Stimulated activated CD8-positive, alpha-beta memory T cell treated with anti-CD3 and anti-CD28 coated beads, Interleukin-7, amount 100 ng/mL, for 48 hours (primary cell): ENCODE results near the gene NT5DC3.

ENCODE experiments used
- DNase-seq, 2 donors: peaks; one replicate each; pipeline ENCODE4 v3.0.0-alpha.2; 2020; ENCODE audit warnings: low read depth in 1 of 2; ENCODE audit errors: extremely low read depth in 1 of 2

NT5DC3 gene

GRCh38 chr12:103833095-103833775, 7.8 kb downstream of the NT5DC3 start:
- no peak for DNase-seq

DNA sequence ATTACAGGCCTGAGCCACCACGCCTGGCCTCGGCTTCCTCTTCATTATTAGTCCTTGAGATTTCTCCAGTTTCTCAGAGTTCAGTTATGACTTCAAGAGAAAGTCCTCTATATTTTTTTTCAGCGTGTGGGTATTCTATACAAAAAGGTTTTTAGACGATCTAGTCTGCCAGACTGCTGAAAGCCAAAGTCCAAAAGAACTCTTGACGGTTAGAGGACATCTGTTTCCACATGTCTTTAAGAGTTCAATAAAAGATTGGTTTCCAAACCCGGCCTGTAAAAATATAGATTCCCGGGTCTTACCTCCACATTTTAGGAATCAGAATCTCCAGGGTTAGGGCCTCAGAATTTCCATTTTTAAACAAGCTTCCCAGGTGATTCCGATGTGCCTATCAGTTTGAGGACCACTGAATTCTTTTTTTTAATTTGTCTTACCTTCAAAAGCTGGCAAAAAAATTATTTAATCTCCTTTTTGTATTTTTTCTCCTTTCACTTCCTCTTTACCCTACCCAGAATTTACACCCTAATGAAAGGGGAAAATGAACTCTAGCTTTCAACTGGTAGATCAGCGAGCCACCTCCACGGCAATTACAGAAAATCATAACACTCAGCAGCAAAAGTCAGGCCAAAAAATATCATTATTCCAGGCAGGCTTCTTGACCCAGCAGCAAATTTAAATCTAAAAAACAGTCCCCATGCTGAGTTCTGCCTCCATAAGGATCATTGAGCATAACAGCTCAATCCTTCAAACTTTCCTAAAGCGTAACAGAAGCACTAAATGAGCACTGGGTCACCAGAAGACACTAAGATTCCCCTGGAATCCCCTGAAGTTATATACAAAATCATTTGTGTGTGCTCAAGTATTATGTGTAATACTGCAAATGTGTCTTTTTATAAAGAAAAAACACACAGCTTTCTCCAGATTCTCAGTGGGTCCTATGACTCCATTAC, 8.7 kb downstream of the NT5DC3 start:
- DNase-seq, result no peak

DNA sequence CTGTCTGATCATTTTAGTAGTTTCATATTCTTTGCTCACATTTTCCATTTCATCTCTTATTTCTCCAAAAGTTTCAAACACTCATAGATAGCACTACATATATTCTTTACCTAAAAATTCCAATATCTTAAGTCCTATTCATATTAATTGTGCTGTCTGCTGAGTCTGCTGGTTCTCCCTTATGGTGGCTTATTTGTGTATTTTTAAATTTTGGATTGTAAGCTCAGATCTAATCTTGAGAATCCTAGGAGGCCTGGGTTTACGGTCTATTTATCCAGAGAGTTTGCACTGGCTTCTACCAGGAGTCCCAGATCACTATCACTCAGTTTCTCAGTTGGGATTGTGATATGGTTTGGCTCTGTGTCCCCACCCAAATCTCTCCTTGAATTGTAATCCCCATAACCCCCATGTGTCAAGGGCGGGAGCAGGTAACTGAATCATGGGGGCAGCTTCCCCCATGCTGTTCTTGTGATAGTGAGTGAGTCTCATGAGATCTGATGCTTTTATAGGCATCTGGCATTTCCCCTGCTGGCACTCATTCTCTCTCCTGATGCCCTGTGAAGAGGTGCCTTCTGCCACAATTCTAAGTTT, 10.2 kb downstream of the NT5DC3 start:
- DNase-seq, result no peak

GRCh38 chr12:103830025-103830725, 10.9 kb downstream of the NT5DC3 start:
- DNase-seq, result no peak

- DNase-seq, result no peak
These were observed 11.9 kb downstream of the NT5DC3 start for GRCh38 chr12:103829092-103829491.

GRCh38 chr12:103827911-103828391, 13.1 kb downstream of the NT5DC3 start:
- no peak for DNase-seq

- no peak for DNase-seq
These were observed 16.2 kb downstream of the NT5DC3 start for GRCh38 chr12:103824845-103825244.

DNA sequence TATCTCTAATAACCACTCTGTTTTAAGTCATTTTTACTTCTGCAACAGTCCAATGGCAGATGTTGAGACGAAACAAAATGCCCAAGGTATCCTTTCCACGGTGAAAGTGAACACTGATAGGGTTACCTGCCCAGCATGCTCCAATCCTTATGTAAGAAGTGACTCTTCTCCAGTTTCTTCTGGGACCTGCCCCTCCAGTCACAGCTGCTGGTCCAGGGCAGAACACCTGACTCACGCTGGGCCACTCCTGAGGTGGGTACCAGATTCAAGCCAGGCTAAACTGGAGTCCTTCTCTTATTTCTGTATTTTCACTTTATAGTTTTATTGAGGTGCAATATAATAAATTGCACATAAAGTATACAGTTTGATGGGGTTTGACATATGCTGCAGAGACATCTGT, 16.7 kb downstream of the NT5DC3 start:
- no peak for DNase-seq

GRCh38 chr12:103823871-103824270, 17.2 kb downstream of the NT5DC3 start:
- no peak for DNase-seq

DNA sequence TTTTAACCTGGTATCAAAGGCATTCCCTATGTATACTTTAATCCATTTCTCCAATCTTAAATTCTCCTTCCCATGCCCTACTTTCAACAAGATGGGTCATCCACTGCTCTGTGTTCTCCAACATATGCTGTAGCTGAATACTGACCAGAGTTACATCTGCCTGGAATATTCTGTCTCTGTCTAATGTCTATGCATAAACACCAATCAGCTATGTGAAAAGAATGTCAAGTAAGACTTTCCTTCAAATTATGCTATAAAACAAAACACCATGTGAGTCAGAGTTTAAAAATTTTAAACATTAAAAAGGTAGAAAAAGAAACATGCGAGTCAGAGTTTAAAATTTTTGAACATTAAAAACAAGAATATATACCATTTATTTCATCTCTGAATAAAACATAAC, 19.3 kb downstream of the NT5DC3 start:
- DNase-seq, result no peak

GRCh38 chr12:103820881-103821489, 20.0 kb downstream of the NT5DC3 start:
- DNase-seq, result no peak

GRCh38 chr12:103820361-103820760, 20.7 kb downstream of the NT5DC3 start:
- DNase-seq, result no peak

DNA sequence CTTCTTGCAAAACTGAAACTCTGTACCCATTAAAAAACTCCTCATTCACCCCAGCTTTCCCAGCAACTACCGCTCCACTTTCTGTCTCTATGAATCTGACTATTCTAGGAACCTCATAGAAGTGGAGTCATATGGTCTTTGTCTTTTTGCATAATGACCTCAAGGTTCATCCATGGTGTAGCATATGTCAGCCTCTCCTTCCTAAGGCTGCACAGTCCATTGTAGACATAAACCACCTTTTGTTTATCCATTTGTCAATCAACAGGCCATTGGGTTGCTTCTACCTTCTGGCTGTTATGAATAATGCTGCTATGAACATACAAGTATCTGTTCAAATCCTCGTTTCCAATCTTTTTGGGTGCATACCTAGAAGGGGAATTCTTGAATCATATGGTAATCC, 21.1 kb downstream of the NT5DC3 start:
- DNase-seq, result no peak

GRCh38 chr12:103819312-103819711, 21.7 kb downstream of the NT5DC3 start:
- DNase-seq, result no peak

GRCh38 chr12:103817791-103818190, 23.2 kb downstream of the NT5DC3 start:
- no peak for DNase-seq

- DNase-seq, result no peak
These were observed 24.4 kb downstream of the NT5DC3 start for GRCh38 chr12:103816663-103817062.

GRCh38 chr12:103814436-103814835, 26.6 kb downstream of the NT5DC3 start:
- DNase-seq, result no peak

- DNase-seq, result no peak
These were observed 27.1 kb downstream of the NT5DC3 start for GRCh38 chr12:103813949-103814348.

- DNase-seq, result no peak
These were observed 27.6 kb downstream of the NT5DC3 start for GRCh38 chr12:103813426-103813825.

- no peak for DNase-seq
These were observed 28.2 kb downstream of the NT5DC3 start for GRCh38 chr12:103812789-103813188.

GRCh38 chr12:103811791-103812190, 29.2 kb downstream of the NT5DC3 start:
- DNase-seq, result no peak
